ENCODE data around the gene EME1. TPM values are rescaled to one million over a fixed set of nuclear protein-coding genes. Genes with fewer than 3 reads are reported as not detected.
A peak's percentile ranks its signal among the peaks of the same experiment; 100 is the strongest.

The EME1 gene
- total and polyA plus RNA-seq, 8 donors = 0.19 to 0.94 (median 0.41) TPM; not detected in 2

- WGBS, 2 donors = 22 to 25% methylated on average over 11 of the region's 11 CpGs
- Histone ChIP-seq H3K36me3 (peaks cover 0 to 9% (median 0%) of the 10 kb centered on the region in 3 donors), H3K4me1 (peaks cover 0 to 7% (median 0%) of the 10 kb centered on the region in 3 donors), H3K27ac (peak overlapping the region in 1 of 4 donors; percentile 15), H3K27me3 (no peaks in the 10 kb centered on the region), H3K4me3 (no peak overlapping the region), H3K9me3 (no peaks in the 10 kb centered on the region)
- intact Hi-C loops (cut with DNase I) = loop anchor here in 1 of 3 donors (10.0 kb wide), 1 partner anchor 113 kb away; the partner anchor contains the start of gene RSAD1
- no peak for FAIRE-seq
- ATAC-seq = peak; percentile 82 to 92 (median 89)
- peak in 3 of 6 donors; percentile 52 to 71 (median 57) for DNase-seq
- TF ChIP-seq CTCF (IDR thresholded peaks at IDR 0.05) = peak; percentile 61 to 72 (median 66)
Measured at GRCh38 chr17:50361561-50362480, 11.2 kb upstream of the EME1 start.

- Histone ChIP-seq H3K27me3 (no peaks in the 10 kb centered on the region), H3K9me3 (no peaks in the 10 kb centered on the region), H3K27ac (no peak overlapping the region), H3K36me3 (peaks cover 3 to 17% (median 5%) of the 10 kb centered on the region in 3 donors), H3K4me3 (no peak overlapping the region), H3K4me1 (peaks cover 0 to 7% (median 0%) of the 10 kb centered on the region in 3 donors)
- 59 to 72% methylated on average over 7 of the region's 7 CpGs for WGBS, 2 donors
- intact Hi-C loops (cut with DNase I) = loop anchor here in 1 of 3 donors (10.0 kb wide), 1 partner anchor 112 kb away; the partner anchor contains the start of gene RSAD1
- ATAC-seq = no peak
- TF ChIP-seq CTCF (IDR thresholded peaks at IDR 0.05) = no peak
- no peak for FAIRE-seq
- no peak for DNase-seq
Measured at GRCh38 chr17:50362661-50363060, 10.4 kb upstream of the EME1 start.

GRCh38 chr17:50363217-50364060 is 9.6 kb upstream of the EME1 start:
- Histone ChIP-seq H3K4me3 (no peak overlapping the region), H3K27ac (no peak overlapping the region), H3K36me3 (peaks cover 6 to 19% (median 9%) of the 10 kb centered on the region in 3 donors), H3K4me1 (peaks cover 0 to 7% (median 0%) of the 10 kb centered on the region in 3 donors), H3K9me3 (no peaks in the 10 kb centered on the region), H3K27me3 (no peaks in the 10 kb centered on the region)
- FAIRE-seq (no peak), DNase-seq (no peak), ATAC-seq (peak in 1 of 4 donors; percentile 6)
- intact Hi-C loops (cut with DNase I) = loop anchor here in 1 of 3 donors (10.0 kb wide), 1 partner anchor 111 kb away; the partner anchor contains the start of gene RSAD1
- no peak for TF ChIP-seq CTCF (IDR thresholded peaks at IDR 0.05)
- 54 to 61% methylated on average over 8 of the region's 8 CpGs for WGBS, 2 donors

- Histone ChIP-seq H3K27me3 (no peaks in the 10 kb centered on the region), H3K9me3 (no peaks in the 10 kb centered on the region), H3K4me3 (no peak overlapping the region), H3K36me3 (peaks cover 6 to 23% (median 9%) of the 10 kb centered on the region in 3 donors), H3K27ac (no peak overlapping the region), H3K4me1 (peaks cover 0 to 7% (median 0%) of the 10 kb centered on the region in 3 donors)
- ATAC-seq (no peak), DNase-seq (no peak), FAIRE-seq (no peak)
- intact Hi-C loops (cut with DNase I) = loop anchor here in 1 of 3 donors (10.0 kb wide), 1 partner anchor 111 kb away; the partner anchor contains the start of gene RSAD1
- no peak for TF ChIP-seq CTCF (IDR thresholded peaks at IDR 0.05)
- 52 to 73% methylated on average over 4 of the region's 4 CpGs for WGBS, 2 donors
Measured at GRCh38 chr17:50364061-50364458, 9.0 kb upstream of the EME1 start.
